ENCODE data around the gene NEDD4L. TPM values are rescaled to one million over a fixed set of nuclear protein-coding genes. Genes with fewer than 3 reads are reported as not detected.

NEDD4L gene
- total and polyA plus RNA-seq, 2 experiments from 2014 or later, result 36.2 to 72.3 TPM

GRCh38 chr18:58163004-58163590, 119.1 kb downstream of the NEDD4L start:
- Mint-ChIP-seq H3K27me3 (ENCODE audit: insufficient read depth, low read depth, poor library complexity) (peaks cover 5% of the 10 kb centered on the region), H3K27ac (no peak overlapping the region), H3K36me3 (ENCODE audit: low read depth) (no peaks in the 10 kb centered on the region), H3K4me1 (peaks cover 22% of the 10 kb centered on the region), H3K4me3 (no peak overlapping the region), H3K9me3 (no peaks in the 10 kb centered on the region)
- TF ChIP-seq NANOG (IDR thresholded peaks at IDR 0.05; ENCODE audit: borderline replicate concordance) (no peak), POLR2AphosphoS5 (IDR thresholded peaks at IDR 0.05; ENCODE audit: low read depth) (no peak), CREB1 (CRISPR knock-in tag; IDR thresholded peaks at IDR 0.05; ENCODE audit: low read depth) (no peak), ZNF462 (CRISPR knock-in tag; IDR thresholded peaks at IDR 0.05) (no peak), STAT1 (IDR thresholded peaks at IDR 0.05; ENCODE audit: unreplicated experiment) (no peak), CTCF (conservative IDR thresholded peaks at IDR 0.05; ENCODE audit: low read depth in 2 of 2) (no peak), ZNF114 (CRISPR knock-in tag; IDR thresholded peaks at IDR 0.05) (no peak), EZH2phosphoT487 (IDR thresholded peaks at IDR 0.05; ENCODE audit: unreplicated experiment) (no peak), REST (IDR thresholded peaks at IDR 0.05; ENCODE audit: unreplicated experiment) (no peak), EZH2 (IDR thresholded peaks at IDR 0.05; ENCODE audit: low read depth, unreplicated experiment) (no peak), ZNF331 (CRISPR knock-in tag; IDR thresholded peaks at IDR 0.05; ENCODE audit: low read depth) (no peak), JUNB (IDR thresholded peaks at IDR 0.05; ENCODE audit: unreplicated experiment) (no peak)
- TF ChIP-seq, protein P1, sequence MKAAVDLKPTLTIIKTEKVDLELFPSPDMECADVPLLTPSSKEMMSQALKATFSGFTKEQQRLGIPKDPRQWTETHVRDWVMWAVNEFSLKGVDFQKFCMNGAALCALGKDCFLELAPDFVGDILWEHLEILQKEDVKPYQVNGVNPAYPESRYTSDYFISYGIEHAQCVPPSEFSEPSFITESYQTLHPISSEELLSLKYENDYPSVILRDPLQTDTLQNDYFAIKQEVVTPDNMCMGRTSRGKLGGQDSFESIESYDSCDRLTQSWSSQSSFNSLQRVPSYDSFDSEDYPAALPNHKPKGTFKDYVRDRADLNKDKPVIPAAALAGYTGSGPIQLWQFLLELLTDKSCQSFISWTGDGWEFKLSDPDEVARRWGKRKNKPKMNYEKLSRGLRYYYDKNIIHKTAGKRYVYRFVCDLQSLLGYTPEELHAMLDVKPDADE (IDR thresholded peaks at IDR 0.05), result no peak
- Histone ChIP-seq H2AFZ (no peak overlapping the region), H3K4me2 (no peak overlapping the region), H3K9me2 (ENCODE audit: insufficient read depth) (0 out of 2 replicates have a peak, but pooled peaks cover 3% of the 10 kb centered on the region), H3K4me3 (no peak overlapping the region), H3K27ac (ENCODE audit: low read depth) (no peak overlapping the region), H3K79me2 (replicated peaks; ENCODE audit: insufficient read depth) (peaks cover 33% of the 10 kb centered on the region), H3F3A (replicated peaks; ENCODE audit: low read depth) (no peaks in the 10 kb centered on the region), H3K36me3 (ENCODE audit: insufficient read depth) (no peaks in the 10 kb centered on the region), H4K20me1 (replicated peaks; ENCODE audit: insufficient read depth) (peaks cover 6% of the 10 kb centered on the region; the same call in 1 of the 2 replicates), H3K27me3 (ENCODE audit: insufficient read depth) (no peaks in the 10 kb centered on the region), H3K4me1 (ENCODE audit: insufficient read depth) (no peaks in the 10 kb centered on the region)
- ATAC-seq, result no peak
- no peak for DNase-seq (ENCODE audit: low spot score)
